OCI-LY7 (cell line): ENCODE measurements around the gene INTS7.

Experiments used
- EZH2phosphoT487 ChIP-seq: fragments of 200-600 bp; sonication (generic); IDR thresholded peaks from 2 replicates; pipeline ENCODE4 v1.6.1; 2018; ENCODE audit warnings: low read depth, borderline replicate concordance, mild to moderate bottlenecking, mixed run types, antibody characterized with exemption, low read length, moderate library complexity, mixed read lengths
- TF ChIP-seq, protein P1 (sequence below): fragments of 200-600 bp; sonication (generic); conservative IDR thresholded peaks from 2 replicates; pipeline ENCODE4 v1.5.1; 2014; ENCODE audit warnings: mild to moderate bottlenecking, antibody characterized with exemption, low read length, moderate library complexity, mixed read lengths

- TF ChIP-seq, protein P1, sequence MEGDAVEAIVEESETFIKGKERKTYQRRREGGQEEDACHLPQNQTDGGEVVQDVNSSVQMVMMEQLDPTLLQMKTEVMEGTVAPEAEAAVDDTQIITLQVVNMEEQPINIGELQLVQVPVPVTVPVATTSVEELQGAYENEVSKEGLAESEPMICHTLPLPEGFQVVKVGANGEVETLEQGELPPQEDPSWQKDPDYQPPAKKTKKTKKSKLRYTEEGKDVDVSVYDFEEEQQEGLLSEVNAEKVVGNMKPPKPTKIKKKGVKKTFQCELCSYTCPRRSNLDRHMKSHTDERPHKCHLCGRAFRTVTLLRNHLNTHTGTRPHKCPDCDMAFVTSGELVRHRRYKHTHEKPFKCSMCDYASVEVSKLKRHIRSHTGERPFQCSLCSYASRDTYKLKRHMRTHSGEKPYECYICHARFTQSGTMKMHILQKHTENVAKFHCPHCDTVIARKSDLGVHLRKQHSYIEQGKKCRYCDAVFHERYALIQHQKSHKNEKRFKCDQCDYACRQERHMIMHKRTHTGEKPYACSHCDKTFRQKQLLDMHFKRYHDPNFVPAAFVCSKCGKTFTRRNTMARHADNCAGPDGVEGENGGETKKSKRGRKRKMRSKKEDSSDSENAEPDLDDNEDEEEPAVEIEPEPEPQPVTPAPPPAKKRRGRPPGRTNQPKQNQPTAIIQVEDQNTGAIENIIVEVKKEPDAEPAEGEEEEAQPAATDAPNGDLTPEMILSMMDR = no peak
- no peak for TF ChIP-seq EZH2phosphoT487
These were observed 116.4 kb downstream of the INTS7 start for GRCh38 chr1:211918843-211919414.
